Caki2 (cell line): ENCODE measurements around the gene CCNG2. TPM values are rescaled to one million over a fixed set of nuclear protein-coding genes. Genes with fewer than 3 reads are reported as not detected.
A peak's percentile ranks its signal among the peaks of the same experiment; 100 is the strongest.

Experiments
- DNase-seq: peaks from one replicate; pipeline ENCODE4 v3.0.0-alpha.2; 2015; ENCODE audit warnings: low read depth
- in situ Hi-C: cut with HindIII; loops from 2 replicates; pipeline ENCODE4 v1.10.0; 2016; ENCODE audit warnings: low sequenced_read_pairs, low pct_unique_long_range_greater_than_20kb, mixed read lengths
- total RNA-seq: library from RNA; depleted of rRNA; stranded (reverse); fragments of >200 nt; shearing (Covaris generic); gene quantifications from 2 replicates; pipeline ENCODE4 v1.2.3, GENCODE V29; 2014; ENCODE audit warnings: low replicate concordance

Gene CCNG2
- total RNA-seq, 1 experiment from 2014 or later, result 46.9 TPM

DNA sequence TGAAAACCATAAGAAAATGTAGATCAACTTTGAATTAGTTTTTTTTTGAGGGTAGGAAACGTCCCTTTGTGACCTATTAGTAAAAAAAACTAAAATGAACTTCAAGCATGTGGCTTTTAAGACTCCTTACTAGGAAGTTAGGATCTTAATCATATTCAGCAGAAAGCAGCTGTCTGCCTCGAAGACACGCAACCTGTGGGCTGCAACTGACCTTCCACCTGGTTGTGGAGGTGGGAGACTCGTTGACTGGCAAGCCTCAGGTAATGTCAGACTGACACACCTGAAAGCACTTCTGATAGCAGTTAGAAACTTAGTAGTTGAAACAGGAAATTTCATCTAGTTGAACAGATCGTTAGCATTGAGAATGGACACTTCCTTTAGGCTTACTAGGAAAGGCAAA, 37.4 kb downstream of the CCNG2 start:
- in situ Hi-C loops, result no loop called here
- DNase-seq, result no peak

- in situ Hi-C loops, result no loop called here
- DNase-seq, result no peak
Observed at GRCh38 chr4:77194989-77195388, 38.0 kb downstream of the CCNG2 start.

GRCh38 chr4:77196866-77197265, 39.9 kb downstream of the CCNG2 start:
- no peak for DNase-seq
- in situ Hi-C loops, result no loop called here

- in situ Hi-C loops, result no loop called here
- DNase-seq, result no peak
Observed at GRCh38 chr4:77197361-77197760, 40.4 kb downstream of the CCNG2 start.

DNA sequence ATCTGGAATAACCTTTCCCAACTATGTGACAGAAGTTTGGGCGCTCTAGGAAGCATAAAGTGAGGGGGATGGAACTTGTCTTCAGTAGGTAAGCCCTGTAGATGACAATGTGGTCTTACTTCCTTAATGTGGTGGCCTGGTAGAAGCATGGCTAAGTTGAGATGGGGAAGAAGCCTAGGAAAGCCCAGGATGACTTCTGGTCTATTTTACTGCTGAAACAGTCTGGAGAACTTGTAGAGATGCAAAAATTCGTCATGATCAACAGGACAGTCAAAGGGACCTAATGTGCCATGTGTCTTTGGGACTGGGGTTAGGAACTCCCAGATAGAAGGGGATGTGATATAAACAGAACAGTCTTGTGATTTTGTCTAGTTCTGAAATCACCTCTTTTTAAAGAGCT, 40.8 kb downstream of the CCNG2 start:
- no peak for DNase-seq
- in situ Hi-C loops, result no loop called here

- DNase-seq, result no peak
- in situ Hi-C loops, result no loop called here
Observed at GRCh38 chr4:77199276-77199675, 42.3 kb downstream of the CCNG2 start.

DNA sequence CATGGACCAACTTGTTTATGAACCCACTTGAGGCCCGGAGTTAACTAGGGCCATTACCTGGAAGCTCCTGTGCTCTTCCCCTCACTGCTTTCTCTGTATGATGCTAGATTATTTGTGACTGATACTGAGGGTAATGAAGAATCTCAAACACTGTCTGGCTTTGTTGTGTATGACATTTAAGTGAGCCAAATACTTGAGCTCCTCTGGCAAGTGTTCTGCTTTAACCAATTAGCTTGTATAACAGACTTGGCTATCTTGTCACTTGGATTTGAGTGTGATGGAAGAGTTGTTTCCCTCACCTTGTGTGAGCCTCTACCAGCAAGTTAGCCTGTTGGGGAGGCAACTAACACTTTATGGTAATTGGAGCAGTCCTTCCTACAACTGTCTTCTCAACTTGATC, 42.7 kb downstream of the CCNG2 start:
- no peak for DNase-seq
- in situ Hi-C loops, result no loop called here

DNA sequence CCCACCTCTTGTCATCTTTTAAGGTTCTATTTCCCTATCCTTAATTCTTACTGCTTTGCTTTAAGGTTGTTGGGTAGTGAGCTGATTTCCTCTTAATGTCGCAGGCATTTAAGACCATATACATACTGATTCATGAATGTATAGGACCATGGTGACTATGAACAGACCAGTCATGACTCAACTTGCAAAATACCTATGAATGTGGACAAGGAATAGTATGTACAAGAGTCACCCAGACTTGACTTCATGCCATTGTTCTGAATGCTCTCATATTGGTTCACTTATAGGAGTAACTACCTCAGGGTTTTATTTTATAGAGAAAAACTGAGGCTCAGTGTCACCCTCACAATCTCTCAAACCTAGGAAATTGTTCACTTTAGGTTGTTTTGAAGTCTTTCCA, 44.3 kb downstream of the CCNG2 start:
- in situ Hi-C loops, result no loop called here
- no peak for DNase-seq

GRCh38 chr4:77201857-77202256, 44.9 kb downstream of the CCNG2 start:
- DNase-seq, result no peak
- in situ Hi-C loops, result no loop called here

GRCh38 chr4:77202491-77202890, 45.5 kb downstream of the CCNG2 start:
- DNase-seq, result no peak
- in situ Hi-C loops, result no loop called here

DNA sequence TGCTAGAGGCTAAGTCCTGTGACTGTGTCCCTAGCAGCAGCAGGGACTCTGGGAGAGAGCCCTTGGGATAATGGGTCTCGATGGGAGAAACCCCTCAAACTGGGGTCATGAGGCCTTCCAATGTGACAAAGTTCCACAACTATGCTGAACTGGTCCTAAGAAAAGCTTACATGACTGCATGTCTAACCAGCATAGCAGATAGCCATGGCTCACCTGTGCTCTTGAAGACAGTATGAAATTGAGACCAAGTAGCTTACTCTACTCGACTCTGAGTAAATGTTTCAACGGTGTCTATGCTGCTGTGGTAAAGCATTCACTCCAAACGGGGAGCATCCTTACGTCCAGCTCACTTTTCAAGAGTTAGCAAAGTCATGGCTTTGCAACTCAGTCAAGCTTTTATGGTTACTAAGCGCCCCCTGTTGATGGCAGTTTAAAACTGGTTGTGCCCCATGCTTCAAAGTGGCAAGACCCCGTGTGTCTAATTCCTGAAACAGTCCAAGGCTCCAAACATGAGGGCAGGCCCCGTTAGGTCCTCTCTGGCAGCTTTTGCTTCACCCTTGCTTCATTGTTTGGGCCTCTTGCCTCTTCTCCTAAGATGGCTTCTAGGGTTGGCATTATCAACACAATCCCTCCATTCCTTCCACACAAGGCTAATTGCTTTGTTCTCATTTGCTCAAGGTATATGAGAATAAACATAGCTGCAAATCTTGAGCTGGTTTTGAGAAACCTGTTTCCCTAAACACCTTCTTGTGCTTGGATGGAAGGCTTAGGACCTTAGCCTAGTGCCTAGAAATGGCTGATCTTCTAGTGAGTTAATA, 46.6 kb downstream of the CCNG2 start:
- peak; percentile 32 for DNase-seq
- in situ Hi-C loops, result no loop called here

DNA sequence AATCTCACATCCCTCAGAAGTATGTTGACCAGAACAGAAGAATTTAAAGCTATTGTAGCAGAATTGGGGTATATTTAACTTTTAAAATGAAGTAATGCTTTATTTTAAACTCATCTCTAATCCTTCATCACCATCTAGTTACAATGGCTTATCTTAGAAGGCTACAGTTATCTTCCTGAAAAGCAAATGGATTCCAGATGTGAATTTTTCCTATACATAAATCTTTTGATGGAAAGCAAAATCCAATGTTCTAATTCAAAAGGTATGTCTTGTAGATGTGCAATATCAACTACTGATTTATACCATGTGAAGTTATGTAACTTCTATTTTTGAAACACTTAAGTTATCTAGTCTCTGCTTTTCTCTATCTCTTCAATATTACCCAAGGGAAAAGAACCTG, 47.6 kb downstream of the CCNG2 start:
- DNase-seq, result no peak
- in situ Hi-C loops, result no loop called here

DNA sequence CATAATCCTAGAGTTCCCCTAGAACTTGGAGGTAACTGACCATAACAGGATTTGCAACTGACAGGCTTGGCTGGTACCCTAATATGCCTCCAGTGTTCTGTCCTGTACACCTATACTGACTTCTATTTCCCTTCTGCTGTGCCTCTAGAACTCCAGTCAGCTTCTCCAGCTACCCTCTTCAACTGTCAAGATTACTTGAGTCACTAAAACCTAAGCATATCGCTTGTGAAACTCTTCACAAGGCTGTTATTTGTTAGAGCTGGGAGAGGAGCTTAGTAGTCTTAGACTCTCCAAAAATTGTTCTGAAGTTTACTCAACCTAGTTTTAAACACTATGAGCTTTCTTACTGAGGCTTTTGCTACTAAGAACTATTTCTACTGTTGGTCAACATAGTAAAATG, 52.0 kb downstream of the CCNG2 start:
- in situ Hi-C loops, result no loop called here
- no peak for DNase-seq

GRCh38 chr4:77209936-77210335, 52.9 kb downstream of the CCNG2 start:
- DNase-seq, result no peak
- in situ Hi-C loops, result no loop called here

GRCh38 chr4:77215107-77215506, 58.1 kb downstream of the CCNG2 start:
- in situ Hi-C loops, result no loop called here
- no peak for DNase-seq

GRCh38 chr4:77217526-77217925, 60.5 kb downstream of the CCNG2 start:
- DNase-seq, result no peak
- in situ Hi-C loops, result no loop called here

- in situ Hi-C loops, result no loop called here
- DNase-seq, result no peak
Observed at GRCh38 chr4:77219266-77219665, 62.3 kb downstream of the CCNG2 start.
